Neural cell (in vitro differentiated cells): ENCODE measurements around the gene CSH1. TPM values are rescaled to one million over a fixed set of nuclear protein-coding genes. Genes with fewer than 3 reads are reported as not detected.

Experiments
- H2AFZ ChIP-seq: fragments of 200-600, 300-800 bp; sonication (generic), shearing (Covaris generic); 2 replicates; pipeline ENCODE4 v1.6.0; 2014; ENCODE audit warnings: low read depth, mild to moderate bottlenecking, antibody characterized with exemption, low read length, moderate library complexity
- H3F3A ChIP-seq: fragments of 200-600 bp; shearing (Covaris generic); 2 replicates; pipeline ENCODE4 v1.6.1; 2016; ENCODE audit warnings: mild to moderate bottlenecking, moderate library complexity, mixed read lengths, antibody characterized with exemption, low read length; ENCODE audit not compliant: insufficient read depth, poor library complexity, severe bottlenecking
- H3K27ac ChIP-seq: fragments of 200-600, 300-800 bp; sonication (generic), shearing (Covaris generic); 2 replicates; pipeline ENCODE4 v1.5.1; 2014; ENCODE audit warnings: mild to moderate bottlenecking, low read length, moderate library complexity
- H3K27me3 ChIP-seq: fragments of 300-800, 200-600 bp; sonication (generic), shearing (Covaris generic); 2 replicates; pipeline ENCODE4 v1.6.0; 2014; ENCODE audit warnings: mild to moderate bottlenecking, low read depth, low read length, moderate library complexity; ENCODE audit not compliant: insufficient read depth
- H3K36me3 ChIP-seq: fragments of 300-800, 200-600 bp; sonication (generic), shearing (Covaris generic); 2 replicates; pipeline ENCODE4 v1.5.1; 2014; ENCODE audit warnings: mild to moderate bottlenecking, antibody characterized with exemption, low read length, moderate library complexity; ENCODE audit not compliant: insufficient read depth
- H3K4me2 ChIP-seq: fragments of 300-800, 200-600 bp; sonication (generic), shearing (Covaris generic); 2 replicates; pipeline ENCODE4 v1.6.0; 2014; ENCODE audit warnings: mild to moderate bottlenecking, low read length
- H3K4me3 ChIP-seq: fragments of 300-800, 200-600 bp; sonication (generic), shearing (Covaris generic); 2 replicates; pipeline ENCODE4 v1.5.1; 2014; ENCODE audit warnings: mild to moderate bottlenecking, low read length, moderate library complexity
- H3K79me2 ChIP-seq: fragments of 200-600 bp; shearing (Covaris generic); replicated peaks from 2 replicates; pipeline ENCODE4 v1.6.0; 2014; ENCODE audit warnings: mild to moderate bottlenecking, low read length, moderate library complexity; ENCODE audit not compliant: insufficient read depth
- H3K9ac ChIP-seq: fragments of 300-800, 200-600 bp; sonication (generic), shearing (Covaris generic); 2 replicates; pipeline ENCODE4 v1.6.1; 2016; ENCODE audit warnings: mild to moderate bottlenecking, low read length, mixed read lengths
- H3K9me2 ChIP-seq: fragments of 200-600 bp; shearing (Covaris generic); 2 replicates; pipeline ENCODE4 v1.6.1; 2016; ENCODE audit warnings: mild to moderate bottlenecking, low read length, mixed read lengths; ENCODE audit not compliant: insufficient read depth
- H3K9me3 ChIP-seq: fragments of 200-600, 300-800 bp; sonication (generic), shearing (Covaris generic); 2 replicates; pipeline ENCODE4 v1.6.1; 2016; ENCODE audit warnings: mild to moderate bottlenecking, mixed run types, low read length, moderate library complexity, mixed read lengths
- H4K20me1 ChIP-seq: fragments of 200-600 bp; shearing (Covaris generic); 2 replicates; pipeline ENCODE4 v1.6.1; 2016; ENCODE audit warnings: mild to moderate bottlenecking, mixed run types; ENCODE audit not compliant: insufficient read depth
- CTCF ChIP-seq: fragments of 450-650 bp; IDR thresholded peaks from 2 replicates; pipeline ENCODE4 v1.5.1; 2014; ENCODE audit warnings: antibody characterized with exemption, mild to moderate bottlenecking, moderate library complexity; ENCODE audit not compliant: poor library complexity, severe bottlenecking
- MXI1 ChIP-seq: fragments of 450-650 bp; conservative IDR thresholded peaks from 2 replicates; pipeline ENCODE4 v1.6.1; 2014; ENCODE audit warnings: antibody characterized with exemption, mild to moderate bottlenecking; ENCODE audit not compliant: poor library complexity, severe bottlenecking
- POLR2AphosphoS5 ChIP-seq: IDR thresholded peaks from 2 replicates; pipeline ENCODE4 v1.6.1; 2012
- RAD21 ChIP-seq: fragments of 450-650 bp; conservative IDR thresholded peaks from 2 replicates; pipeline ENCODE4 v1.6.1; 2014; ENCODE audit warnings: antibody characterized with exemption, mild to moderate bottlenecking, moderate library complexity
- REST ChIP-seq: IDR thresholded peaks from 2 replicates; pipeline ENCODE4 v1.6.1; 2012; ENCODE audit warnings: borderline replicate concordance
- SMC3 ChIP-seq: fragments of 450-650 bp; conservative IDR thresholded peaks from 2 replicates; pipeline ENCODE4 v1.6.1; 2014; ENCODE audit warnings: antibody characterized with exemption, mild to moderate bottlenecking, moderate library complexity; ENCODE audit not compliant: poor library complexity
- TAF1 ChIP-seq: IDR thresholded peaks from 2 replicates; pipeline ENCODE4 v1.6.1; 2012; ENCODE audit warnings: low read depth
- polyA plus RNA-seq: library from polyadenylated mRNA; depleted of rRNA; stranded (reverse); fragments of >200 nt; gene quantifications from 2 replicates; pipeline ENCODE4 v1.2.3, GENCODE V29; 2014

CSH1 gene
- polyA plus RNA-seq, 1 donor from 2014 or later = not detected

- Histone ChIP-seq H3K27me3 (no peaks in the 10 kb centered on the region), H2AFZ (no peak overlapping the region), H3K9ac (no peak overlapping the region), H3K9me3 (no peaks in the 10 kb centered on the region), H4K20me1 (no peaks in the 10 kb centered on the region), H3K9me2 (no peaks in the 10 kb centered on the region), H3F3A (no peaks in the 10 kb centered on the region), H3K79me2 (no peaks in the 10 kb centered on the region), H3K4me2 (no peak overlapping the region), H3K27ac (no peak overlapping the region), H3K4me3 (no peak overlapping the region), H3K36me3 (no peaks in the 10 kb centered on the region)
- no peak for TF ChIP-seq TAF1
- no peak for TF ChIP-seq REST
- TF ChIP-seq RAD21 = no peak
- no peak for TF ChIP-seq MXI1
- no peak for TF ChIP-seq SMC3
- no peak for TF ChIP-seq CTCF
- TF ChIP-seq POLR2AphosphoS5 = no peak
Measured at GRCh38 chr17:63914471-63914870, 18.1 kb upstream of the CSH1 start.

GRCh38 chr17:63911657-63912100 lies 15.3 kb upstream of the CSH1 start:
- Histone ChIP-seq H3K9me3 (no peaks in the 10 kb centered on the region), H3K27me3 (no peaks in the 10 kb centered on the region), H3F3A (no peaks in the 10 kb centered on the region), H4K20me1 (no peaks in the 10 kb centered on the region), H3K9me2 (no peaks in the 10 kb centered on the region), H3K36me3 (no peaks in the 10 kb centered on the region), H3K4me2 (no peak overlapping the region), H3K27ac (no peak overlapping the region), H3K4me3 (no peak overlapping the region), H3K79me2 (no peaks in the 10 kb centered on the region), H2AFZ (no peak overlapping the region), H3K9ac (no peak overlapping the region)
- TF ChIP-seq SMC3 = peak; percentile 54
- TF ChIP-seq POLR2AphosphoS5 = no peak
- TF ChIP-seq RAD21 = peak; percentile 43
- TF ChIP-seq CTCF = peak; percentile 62
